ENCODE data around the gene CCL21.
A peak's percentile ranks its signal among the peaks of the same experiment; 100 is the strongest.

CCL21 gene

DNA sequence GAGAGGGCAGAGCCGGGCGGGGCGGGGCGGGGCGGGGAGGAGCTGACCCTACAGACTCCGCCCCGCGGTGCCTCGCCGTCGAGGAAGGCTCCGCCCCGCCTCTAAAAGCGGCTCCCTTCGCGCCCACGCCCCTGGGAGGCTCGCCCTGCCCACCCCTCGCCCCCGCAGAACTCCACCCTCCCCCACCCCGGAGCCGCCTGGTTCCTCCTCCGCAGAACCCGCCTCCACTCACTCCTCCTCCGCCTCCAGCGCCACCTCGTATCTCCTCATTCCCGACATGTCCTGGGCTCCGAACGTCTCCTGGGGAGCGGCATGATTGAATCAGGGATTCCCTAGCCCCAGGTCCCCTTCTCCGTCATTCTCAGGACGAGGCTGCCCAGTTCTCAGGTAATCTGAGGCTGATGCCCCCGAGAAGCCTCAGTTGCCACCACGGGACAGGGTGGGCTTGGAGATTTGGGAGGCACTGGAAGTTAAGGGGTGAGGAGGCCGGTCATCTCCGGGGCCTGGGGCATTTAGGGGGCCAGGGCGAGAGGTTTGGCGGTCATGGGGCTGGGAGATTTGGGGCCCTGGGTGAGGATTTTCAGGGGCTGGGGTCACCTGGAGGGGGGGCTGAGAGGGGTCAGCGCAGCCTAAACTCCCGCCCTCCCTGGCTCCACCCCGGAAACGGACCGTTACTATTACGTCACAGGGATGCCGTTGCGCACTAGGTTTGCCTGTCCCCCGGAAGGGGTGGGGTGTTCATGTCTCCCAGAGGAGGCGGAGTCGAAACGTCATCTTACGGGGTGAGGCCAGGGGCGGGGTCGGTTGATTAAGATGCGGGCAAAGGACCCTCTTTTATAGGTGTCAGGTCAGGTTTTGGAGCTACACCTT lies 44.3 kb downstream of the CCL21 start:
- DNase-seq: peak; percentile 86 to 92

DNA sequence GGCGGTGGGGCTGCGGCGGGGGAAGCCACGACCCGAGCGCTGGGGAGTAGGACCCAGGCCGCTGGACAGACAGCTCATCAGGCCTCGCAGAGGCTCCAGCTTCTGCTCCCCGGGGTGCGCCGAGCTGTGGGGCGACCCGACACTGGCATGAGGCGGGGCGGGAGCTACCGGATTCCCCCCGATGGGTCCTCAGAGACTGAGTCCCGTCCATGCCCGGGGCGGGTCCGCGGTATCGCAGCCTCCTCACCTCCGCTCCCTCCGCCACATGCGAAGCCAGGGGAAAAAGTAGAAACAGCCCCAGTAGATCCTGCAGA lies 44.9 kb downstream of the CCL21 start:
- DNase-seq: no peak

DNA sequence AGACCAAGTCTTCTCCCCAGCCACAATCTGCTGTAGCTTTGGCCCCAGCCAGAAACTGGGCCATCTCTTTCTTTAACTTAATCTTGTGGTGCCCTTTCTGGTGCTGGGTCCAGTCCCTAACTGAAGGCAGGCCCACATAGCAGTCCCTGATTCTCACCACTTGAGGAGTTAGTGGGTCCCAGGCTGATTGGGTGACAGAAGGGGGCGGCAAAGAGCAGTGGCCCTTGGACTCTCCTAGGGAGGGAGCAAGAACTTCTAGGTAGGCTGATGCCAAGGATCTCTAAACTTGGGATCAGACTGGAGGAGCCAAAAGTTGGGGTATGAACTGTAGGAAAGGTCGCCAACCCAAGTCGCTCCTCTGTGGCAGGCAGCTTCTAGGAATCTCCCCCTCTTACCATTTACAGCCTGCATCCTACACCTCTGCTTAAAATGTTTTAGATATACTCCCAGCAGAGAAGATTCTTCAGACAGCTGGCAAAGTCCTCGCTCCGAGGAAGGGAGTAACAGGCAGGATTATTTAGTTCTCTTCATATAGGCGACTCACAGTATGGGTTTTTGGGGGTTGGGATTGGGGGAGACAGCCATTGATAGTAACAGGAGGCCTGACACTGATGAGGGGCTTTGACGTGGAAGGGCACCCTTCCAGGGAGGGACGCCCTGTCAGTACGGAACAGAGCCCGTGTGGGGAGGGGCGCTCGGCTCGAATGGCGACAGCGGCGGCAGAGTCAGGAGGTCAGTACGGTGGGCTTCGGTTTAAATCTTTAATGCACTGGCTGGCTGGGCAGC lies 45.5 kb downstream of the CCL21 start:
- DNase-seq: peak in 1 of 2 experiments; percentile 26

- no peak for DNase-seq
Observed at GRCh38 chr9:34663303-34663605, 46.7 kb downstream of the CCL21 start.

- no peak for DNase-seq
Observed at GRCh38 chr9:34662526-34663302, 47.2 kb downstream of the CCL21 start, which contains the start of gene CCL27. TSS of gene CCL27 (minus strand) at chr9:34662657. CDS start at chr9:34662633, 24 bp downstream.

- DNase-seq: no peak
Observed at GRCh38 chr9:34659592-34660253, 50.2 kb downstream of the CCL21 start.

All from cerebellar nuclear complex (tissue), 1 donor.